Heart right ventricle (tissue), 16 donors: ENCODE results near the gene LSM6. TPM values are rescaled to one million over a fixed set of nuclear protein-coding genes. Genes with fewer than 3 reads are reported as not detected.

Source experiments
- ATAC-seq, 8 donors: fragments of 200-7000 bp; cut with Tn5 transposase; one replicate each; pipeline ENCODE4 v1.9.1; 2020; ENCODE audit warnings: mild to moderate bottlenecking in 8 of 8, moderate library complexity in 8 of 8, moderate number of reproducible peaks in 1 of 8
- DNase-seq, 2 donors: peaks; one replicate each; pipeline ENCODE4 v3.0.0-alpha.2; 2020
- H3K27ac ChIP-seq, 10 donors: fragments of 200-600 bp; sonication (generic) in 2 of 10; one replicate each; pipeline versions ENCODE4 v1.5.0 to v1.8.0; 2020 to 2022; ENCODE audit warnings: mild to moderate bottlenecking in 3 of 10
- H3K27me3 ChIP-seq, 7 donors: fragments of 200-600 bp; one replicate each; pipeline ENCODE4 v1.8.0; 2021 to 2022; ENCODE audit warnings: mild to moderate bottlenecking in 2 of 7
- H3K36me3 ChIP-seq, 9 donors: fragments of 200-600 bp; sonication (generic) in 1 of 9; one replicate each; pipeline versions ENCODE4 v1.5.0 to v1.8.0; 2020 to 2022; ENCODE audit warnings: mild to moderate bottlenecking in 2 of 9
- H3K4me1 ChIP-seq, 9 donors: fragments of 200-600 bp; sonication (generic) in 1 of 9; one replicate each; pipeline versions ENCODE4 v1.5.0 to v1.8.0; 2020 to 2022; ENCODE audit warnings: mild to moderate bottlenecking in 4 of 9
- H3K4me3 ChIP-seq, 10 donors: fragments of 200-600 bp; sonication (generic) in 2 of 10; one replicate each; pipeline versions ENCODE4 v1.5.0 to v1.8.0; 2020 to 2022; ENCODE audit warnings: mild to moderate bottlenecking in 7 of 10, moderate library complexity in 2 of 10
- H3K9me3 ChIP-seq, 11 donors: fragments of 200-600 bp in 10 of 11; sonication (generic) in 2 of 11; one replicate each; pipeline versions ENCODE4 v1.5.0 to v1.8.0; 2013 to 2022; ENCODE audit warnings: mild to moderate bottlenecking in 2 of 11, control low read depth in 1 of 11, moderate library complexity in 1 of 11
- CTCF ChIP-seq, 9 donors: fragments of 200-600 bp; sonication (generic) in 2 of 9; IDR thresholded peaks; one replicate each; pipeline versions ENCODE4 v1.5.0 to v1.8.0; 2021 to 2022; ENCODE audit warnings: antibody characterized with exemption in 9 of 9, mild to moderate bottlenecking in 5 of 9, moderate library complexity in 1 of 9
- WGBS, 2 donors: extraction: QIAGEN DNeasy Blood & Tissue Kit; methylation state at CpG; one replicate each; pipeline ENCODE4 v1.1.7; 2013; ENCODE audit warnings: inconsistent platforms in 1 of 2; 5-methylcytosine and 5-hydroxymethylcytosine counted together
- intact Hi-C, 10 donors: fragments of 100-400 bp; cut with DNase I; formaldehyde crosslinking; loops; one replicate each; pipeline versions ENCODE4 v1.11.1 to v1.14.2; 2022
- polyA plus RNA-seq, 2 donors: library from polyadenylated mRNA; stranded (reverse); fragments of 200-250 nt; gene quantifications; one replicate each; pipeline ENCODE4 v1.2.3, GENCODE V29; 2013
- total RNA-seq, 10 donors: library from RNA; stranded (reverse); fragmentation: NEBNext Ultra II Directional in 3 of 10; extraction: Animal tissue kit (Norgen Biotek cat#: 25700) in 3 of 10; gene quantifications; one replicate each; pipeline versions ENCODE4 v1.2.1 to v1.2.4, GENCODE V29; 2021 to 2023
- donor health status: Arrhythmogenic right ventricular cardiomyopathy.
- donor health status: ischemic (EF 13 %, LVEDD 7.1; RV severe dilation, severe dysfunction).
- donor health status: healthy with polysubstance abuse.
- donor health status: DM: no; HTN: yes; CAD: no.
- donor health status: DM: no; HTN: no; CAD: no.
- donor health status: ischemic (EF 25% LVEDD 6.9; RV normal size, moderate dysfunction).
- donor health status: ischemic (EF 25% LVEDD 5.7; RV mildly dilated, moderate dysfunction).
- donor health status: healthy.
- donor health status: DM: yes; HTN: yes; CAD: no.
- donor health status: Ischemic cardiomyopathy.
- donor health status: ischemic (EF 35%, LVEDD 5.7; RV mildly dilated, moderate dysfunction).
- donor health status: nonischemic (EF 11% LVEDD 7.7; RV severe dilation, severe dysfunction).
- donor health status: DM: yes; HTN: yes; CAD: no.
- donor health status: PGD.
- donor health status: ischemic (EF 29% LVEDD 5.4; RV normal size, mild dysfunction).
- donor health status: nonischemic (EF 23%, LVEDD 6.1; RV moderate dilation, normal function).

Gene LSM6
- total and polyA plus RNA-seq, 12 donors = 8.7 to 24.4 (median 11.8) TPM

GRCh38 chr4:146232131-146232722, 56.7 kb downstream of the LSM6 start:
- TF ChIP-seq CTCF (IDR thresholded peaks at IDR 0.05) = no peak
- intact Hi-C loops = loop anchor here in 2 of 10 donors (10.0 kb wide), 2 partner anchors 137 to 853 kb away; no protein-coding TSS in a partner anchor
- WGBS, 2 donors = 93 to 96% methylated on average over 1 of the region's 1 CpG
- no peak for ATAC-seq
- H3K9me3 ChIP-seq = peaks cover 0 to 14% (median 6%) of the 10 kb centered on the region in 11 donors
- no peak overlapping the region for H3K4me3 ChIP-seq
- no peaks in the 10 kb centered on the region for H3K36me3 ChIP-seq
- H3K27ac ChIP-seq = no peak overlapping the region
- DNase-seq = no peak
- H3K4me1 ChIP-seq = peaks cover 0 to 19% (median 9%) of the 10 kb centered on the region in 9 donors
- H3K27me3 ChIP-seq = no peaks in the 10 kb centered on the region

GRCh38 chr4:146235654-146236177, 60.2 kb downstream of the LSM6 start:
- no peak overlapping the region for H3K4me3 ChIP-seq
- peaks cover 0 to 15% (median 6%) of the 10 kb centered on the region in 11 donors for H3K9me3 ChIP-seq
- no peak for TF ChIP-seq CTCF (IDR thresholded peaks at IDR 0.05)
- DNase-seq (no peak), ATAC-seq (peak; percentile 53 to 70 (median 61))
- H3K36me3 ChIP-seq = no peaks in the 10 kb centered on the region
- intact Hi-C loops = loop anchor here in 3 of 10 donors (5.0 to 10.0 kb wide), 3 partner anchors 43 to 849 kb away; no protein-coding TSS in a partner anchor
- no peaks in the 10 kb centered on the region for H3K27me3 ChIP-seq
- H3K4me1 ChIP-seq = peaks cover 0 to 38% (median 17%) of the 10 kb centered on the region in 9 donors
- peak overlapping the region in 8 of 10 donors; percentile 7 to 66 (median 38) for H3K27ac ChIP-seq
- 53 to 58% methylated on average over 8 of the region's 8 CpGs for WGBS, 2 donors

GRCh38 chr4:146236216-146236615, 60.7 kb downstream of the LSM6 start:
- peaks cover 2 to 43% (median 21%) of the 10 kb centered on the region in 9 donors for H3K4me1 ChIP-seq
- 75 to 87% methylated on average over 5 of the region's 5 CpGs for WGBS, 2 donors
- ATAC-seq (no peak), DNase-seq (no peak)
- H3K36me3 ChIP-seq = no peaks in the 10 kb centered on the region
- TF ChIP-seq CTCF (IDR thresholded peaks at IDR 0.05) = no peak
- intact Hi-C loops = loop anchor here in 3 of 10 donors (5.0 to 10.0 kb wide), 3 partner anchors 44 to 849 kb away; no protein-coding TSS in a partner anchor
- peaks cover 0 to 15% (median 6%) of the 10 kb centered on the region in 11 donors for H3K9me3 ChIP-seq
- peak overlapping the region in 2 of 10 donors; percentile 60 to 66 for H3K27ac ChIP-seq
- H3K4me3 ChIP-seq = no peak overlapping the region
- no peaks in the 10 kb centered on the region for H3K27me3 ChIP-seq

- Histone ChIP-seq H3K27me3 (no peaks in the 10 kb centered on the region), H3K9me3 (peaks cover 0 to 10% (median 4%) of the 10 kb centered on the region in 11 donors), H3K27ac (no peak overlapping the region), H3K36me3 (no peaks in the 10 kb centered on the region), H3K4me1 (peaks cover 3 to 52% (median 30%) of the 10 kb centered on the region in 9 donors), H3K4me3 (no peak overlapping the region)
- WGBS, 2 donors = 86 to 87% methylated on average over 6 of the region's 6 CpGs
- TF ChIP-seq CTCF (IDR thresholded peaks at IDR 0.05) = no peak
- intact Hi-C loops = loop anchor here in 3 of 10 donors (5.0 to 10.0 kb wide), 3 partner anchors 45 to 848 kb away; no protein-coding TSS in a partner anchor
- ATAC-seq (no peak), DNase-seq (no peak)
Measured at GRCh38 chr4:146237092-146237491, 61.6 kb downstream of the LSM6 start.
